Peyer's patch (tissue), 4 donors: Measurements from ENCODE around the gene PLA2G4C.

Experiments used
- CTCF ChIP-seq, 6 experiments: fragments of 450-650 bp in 4 of 6; fragments of 200-600 bp in 2 of 6; sonication (generic) in 1 of 6; IDR thresholded peaks; one replicate each; pipeline ENCODE4 v1.5.1; 2017 to 2019; ENCODE audit warnings: antibody characterized with exemption in 6 of 6, mild to moderate bottlenecking in 3 of 6, moderate library complexity in 1 of 6
- POLR2A ChIP-seq, 2 donors: fragments of 450-650 bp; IDR thresholded peaks; one replicate each; pipeline ENCODE4 v1.5.1; 2017; ENCODE audit warnings: antibody characterized with exemption in 2 of 2, mild to moderate bottlenecking in 2 of 2, moderate library complexity in 2 of 2

GRCh38 chr19:48029431-48029830, 81.2 kb downstream of the PLA2G4C start:
- TF ChIP-seq CTCF (IDR thresholded peaks at IDR 0.05) (no peak), POLR2A (IDR thresholded peaks at IDR 0.05) (no peak)
